ENCODE data around the gene NF1. TPM values are rescaled to one million over a fixed set of nuclear protein-coding genes. Genes with fewer than 3 reads are reported as not detected.
A peak's percentile ranks its signal among the peaks of the same experiment; 100 is the strongest.

The NF1 gene
- total RNA-seq, 1 experiment from 2014 or later: 35.4 TPM

DNA sequence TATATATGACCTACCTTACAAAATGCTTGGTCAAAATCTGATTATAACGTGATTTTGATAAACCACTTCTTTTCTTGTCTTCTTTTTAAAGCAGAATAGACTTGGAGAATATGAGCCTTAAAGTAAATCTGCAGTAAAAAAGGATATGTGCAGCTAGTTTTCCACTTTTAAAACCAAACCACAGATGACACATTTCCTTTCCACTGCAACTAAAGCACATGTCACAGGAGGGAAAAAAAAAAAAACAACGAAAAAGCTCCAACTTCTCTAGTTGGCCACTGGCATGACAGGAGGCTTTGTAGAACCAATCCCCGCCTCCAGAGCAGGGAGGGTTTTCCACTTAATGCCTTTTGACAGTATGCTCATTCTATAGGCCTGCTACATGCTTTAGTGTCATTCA lies 226.7 kb downstream of the NF1 start, which contains the start of gene EVI2A:
EVI2A (minus strand) TSS at position 142 of the 400 bp plus-strand sequence. CDS start 2,609 bp downstream, outside the sequence.
- ChIA-PET CTCF (no interaction called here), POLR2A (no interaction called here)
- Mint-ChIP-seq H3K4me3 (no peak within 1 kb of the TSS), H3K27ac (no peak within 1 kb of the TSS), H3K4me1 (peaks cover 9% of the 10 kb centered on the region), H3K9me3 (no peaks in the 10 kb centered on the region), H3K27me3 (ENCODE audit: low read depth) (no peaks in the 10 kb centered on the region), H3K36me3 (no peaks in the 10 kb centered on the region)
- TF ChIP-seq, protein P1, sequence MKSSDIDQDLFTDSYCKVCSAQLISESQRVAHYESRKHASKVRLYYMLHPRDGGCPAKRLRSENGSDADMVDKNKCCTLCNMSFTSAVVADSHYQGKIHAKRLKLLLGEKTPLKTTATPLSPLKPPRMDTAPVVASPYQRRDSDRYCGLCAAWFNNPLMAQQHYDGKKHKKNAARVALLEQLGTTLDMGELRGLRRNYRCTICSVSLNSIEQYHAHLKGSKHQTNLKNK (CRISPR knock-in tag; IDR thresholded peaks at IDR 0.05): no peak
- TF ChIP-seq TEAD4 (CRISPR knock-in tag; IDR thresholded peaks at IDR 0.05) (no peak), ETV6 (CRISPR knock-in tag; IDR thresholded peaks at IDR 0.05) (no peak), EMX1 (CRISPR knock-in tag; IDR thresholded peaks at IDR 0.05) (no peak), CREB1 (CRISPR knock-in tag; IDR thresholded peaks at IDR 0.05) (no peak)
- TF ChIP-seq, protein P2, sequence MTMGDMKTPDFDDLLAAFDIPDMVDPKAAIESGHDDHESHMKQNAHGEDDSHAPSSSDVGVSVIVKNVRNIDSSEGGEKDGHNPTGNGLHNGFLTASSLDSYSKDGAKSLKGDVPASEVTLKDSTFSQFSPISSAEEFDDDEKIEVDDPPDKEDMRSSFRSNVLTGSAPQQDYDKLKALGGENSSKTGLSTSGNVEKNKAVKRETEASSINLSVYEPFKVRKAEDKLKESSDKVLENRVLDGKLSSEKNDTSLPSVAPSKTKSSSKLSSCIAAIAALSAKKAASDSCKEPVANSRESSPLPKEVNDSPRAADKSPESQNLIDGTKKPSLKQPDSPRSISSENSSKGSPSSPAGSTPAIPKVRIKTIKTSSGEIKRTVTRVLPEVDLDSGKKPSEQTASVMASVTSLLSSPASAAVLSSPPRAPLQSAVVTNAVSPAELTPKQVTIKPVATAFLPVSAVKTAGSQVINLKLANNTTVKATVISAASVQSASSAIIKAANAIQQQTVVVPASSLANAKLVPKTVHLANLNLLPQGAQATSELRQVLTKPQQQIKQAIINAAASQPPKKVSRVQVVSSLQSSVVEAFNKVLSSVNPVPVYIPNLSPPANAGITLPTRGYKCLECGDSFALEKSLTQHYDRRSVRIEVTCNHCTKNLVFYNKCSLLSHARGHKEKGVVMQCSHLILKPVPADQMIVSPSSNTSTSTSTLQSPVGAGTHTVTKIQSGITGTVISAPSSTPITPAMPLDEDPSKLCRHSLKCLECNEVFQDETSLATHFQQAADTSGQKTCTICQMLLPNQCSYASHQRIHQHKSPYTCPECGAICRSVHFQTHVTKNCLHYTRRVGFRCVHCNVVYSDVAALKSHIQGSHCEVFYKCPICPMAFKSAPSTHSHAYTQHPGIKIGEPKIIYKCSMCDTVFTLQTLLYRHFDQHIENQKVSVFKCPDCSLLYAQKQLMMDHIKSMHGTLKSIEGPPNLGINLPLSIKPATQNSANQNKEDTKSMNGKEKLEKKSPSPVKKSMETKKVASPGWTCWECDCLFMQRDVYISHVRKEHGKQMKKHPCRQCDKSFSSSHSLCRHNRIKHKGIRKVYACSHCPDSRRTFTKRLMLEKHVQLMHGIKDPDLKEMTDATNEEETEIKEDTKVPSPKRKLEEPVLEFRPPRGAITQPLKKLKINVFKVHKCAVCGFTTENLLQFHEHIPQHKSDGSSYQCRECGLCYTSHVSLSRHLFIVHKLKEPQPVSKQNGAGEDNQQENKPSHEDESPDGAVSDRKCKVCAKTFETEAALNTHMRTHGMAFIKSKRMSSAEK (CRISPR knock-in tag; IDR thresholded peaks at IDR 0.05; ENCODE audit: borderline replicate concordance): no peak
- no peak for DNase-seq (ENCODE audit: low spot score)
- 0 out of 2 replicates have a peak, but pooled peaks have one; percentile 30 for ATAC-seq

DNA sequence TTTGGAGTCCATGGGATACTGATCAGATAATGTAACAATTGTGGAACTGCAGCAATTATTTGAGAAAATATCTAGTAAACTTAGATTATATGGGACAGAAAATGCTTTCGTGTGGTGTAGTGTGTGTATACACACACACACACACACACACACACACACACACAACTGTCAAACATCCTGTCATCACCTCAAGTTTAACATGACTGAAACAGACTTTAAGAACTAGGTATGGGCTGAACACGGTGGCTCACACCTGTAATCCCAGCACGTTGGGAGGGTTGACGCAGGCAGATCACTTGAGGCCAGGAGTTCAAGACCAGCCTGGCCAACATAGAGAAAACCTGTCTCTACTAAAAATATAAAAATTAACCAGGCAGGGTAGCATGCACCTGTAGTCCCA lies 227.2 kb downstream of the NF1 start:
- no peak overlapping the region for H3K27ac Mint-ChIP-seq
- CTCF ChIA-PET: no interaction called here
- no peak for ATAC-seq
- TF ChIP-seq JUN (CRISPR knock-in tag; IDR thresholded peaks at IDR 0.05): no peak
- no peak for TF ChIP-seq SP1 (CRISPR knock-in tag; conservative IDR thresholded peaks at IDR 0.05)
- TF ChIP-seq, protein P1 (CRISPR knock-in tag; IDR thresholded peaks at IDR 0.05): no peak
- TF ChIP-seq, protein P3, sequence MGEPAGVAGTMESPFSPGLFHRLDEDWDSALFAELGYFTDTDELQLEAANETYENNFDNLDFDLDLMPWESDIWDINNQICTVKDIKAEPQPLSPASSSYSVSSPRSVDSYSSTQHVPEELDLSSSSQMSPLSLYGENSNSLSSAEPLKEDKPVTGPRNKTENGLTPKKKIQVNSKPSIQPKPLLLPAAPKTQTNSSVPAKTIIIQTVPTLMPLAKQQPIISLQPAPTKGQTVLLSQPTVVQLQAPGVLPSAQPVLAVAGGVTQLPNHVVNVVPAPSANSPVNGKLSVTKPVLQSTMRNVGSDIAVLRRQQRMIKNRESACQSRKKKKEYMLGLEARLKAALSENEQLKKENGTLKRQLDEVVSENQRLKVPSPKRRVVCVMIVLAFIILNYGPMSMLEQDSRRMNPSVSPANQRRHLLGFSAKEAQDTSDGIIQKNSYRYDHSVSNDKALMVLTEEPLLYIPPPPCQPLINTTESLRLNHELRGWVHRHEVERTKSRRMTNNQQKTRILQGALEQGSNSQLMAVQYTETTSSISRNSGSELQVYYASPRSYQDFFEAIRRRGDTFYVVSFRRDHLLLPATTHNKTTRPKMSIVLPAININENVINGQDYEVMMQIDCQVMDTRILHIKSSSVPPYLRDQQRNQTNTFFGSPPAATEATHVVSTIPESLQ (CRISPR knock-in tag; IDR thresholded peaks at IDR 0.05): no peak
- no peak for TF ChIP-seq NFATC4 (CRISPR knock-in tag; IDR thresholded peaks at IDR 0.05)
- TF ChIP-seq, protein P4, sequence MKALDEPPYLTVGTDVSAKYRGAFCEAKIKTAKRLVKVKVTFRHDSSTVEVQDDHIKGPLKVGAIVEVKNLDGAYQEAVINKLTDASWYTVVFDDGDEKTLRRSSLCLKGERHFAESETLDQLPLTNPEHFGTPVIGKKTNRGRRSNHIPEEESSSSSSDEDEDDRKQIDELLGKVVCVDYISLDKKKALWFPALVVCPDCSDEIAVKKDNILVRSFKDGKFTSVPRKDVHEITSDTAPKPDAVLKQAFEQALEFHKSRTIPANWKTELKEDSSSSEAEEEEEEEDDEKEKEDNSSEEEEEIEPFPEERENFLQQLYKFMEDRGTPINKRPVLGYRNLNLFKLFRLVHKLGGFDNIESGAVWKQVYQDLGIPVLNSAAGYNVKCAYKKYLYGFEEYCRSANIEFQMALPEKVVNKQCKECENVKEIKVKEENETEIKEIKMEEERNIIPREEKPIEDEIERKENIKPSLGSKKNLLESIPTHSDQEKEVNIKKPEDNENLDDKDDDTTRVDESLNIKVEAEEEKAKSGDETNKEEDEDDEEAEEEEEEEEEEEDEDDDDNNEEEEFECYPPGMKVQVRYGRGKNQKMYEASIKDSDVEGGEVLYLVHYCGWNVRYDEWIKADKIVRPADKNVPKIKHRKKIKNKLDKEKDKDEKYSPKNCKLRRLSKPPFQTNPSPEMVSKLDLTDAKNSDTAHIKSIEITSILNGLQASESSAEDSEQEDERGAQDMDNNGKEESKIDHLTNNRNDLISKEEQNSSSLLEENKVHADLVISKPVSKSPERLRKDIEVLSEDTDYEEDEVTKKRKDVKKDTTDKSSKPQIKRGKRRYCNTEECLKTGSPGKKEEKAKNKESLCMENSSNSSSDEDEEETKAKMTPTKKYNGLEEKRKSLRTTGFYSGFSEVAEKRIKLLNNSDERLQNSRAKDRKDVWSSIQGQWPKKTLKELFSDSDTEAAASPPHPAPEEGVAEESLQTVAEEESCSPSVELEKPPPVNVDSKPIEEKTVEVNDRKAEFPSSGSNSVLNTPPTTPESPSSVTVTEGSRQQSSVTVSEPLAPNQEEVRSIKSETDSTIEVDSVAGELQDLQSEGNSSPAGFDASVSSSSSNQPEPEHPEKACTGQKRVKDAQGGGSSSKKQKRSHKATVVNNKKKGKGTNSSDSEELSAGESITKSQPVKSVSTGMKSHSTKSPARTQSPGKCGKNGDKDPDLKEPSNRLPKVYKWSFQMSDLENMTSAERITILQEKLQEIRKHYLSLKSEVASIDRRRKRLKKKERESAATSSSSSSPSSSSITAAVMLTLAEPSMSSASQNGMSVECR (CRISPR knock-in tag; IDR thresholded peaks at IDR 0.05; ENCODE audit: borderline replicate concordance): no peak
- TF ChIP-seq, protein P5, sequence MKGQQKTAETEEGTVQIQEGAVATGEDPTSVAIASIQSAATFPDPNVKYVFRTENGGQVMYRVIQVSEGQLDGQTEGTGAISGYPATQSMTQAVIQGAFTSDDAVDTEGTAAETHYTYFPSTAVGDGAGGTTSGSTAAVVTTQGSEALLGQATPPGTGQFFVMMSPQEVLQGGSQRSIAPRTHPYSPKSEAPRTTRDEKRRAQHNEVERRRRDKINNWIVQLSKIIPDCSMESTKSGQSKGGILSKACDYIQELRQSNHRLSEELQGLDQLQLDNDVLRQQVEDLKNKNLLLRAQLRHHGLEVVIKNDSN (CRISPR knock-in tag; IDR thresholded peaks at IDR 0.05): no peak
- TF ChIP-seq ZNF671 (CRISPR knock-in tag; IDR thresholded peaks at IDR 0.05): no peak
- TF ChIP-seq ZBTB21 (CRISPR knock-in tag; IDR thresholded peaks at IDR 0.05; ENCODE audit: borderline replicate concordance): no peak
- no peak for TF ChIP-seq IRF2 (CRISPR knock-in tag; IDR thresholded peaks at IDR 0.05; ENCODE audit: borderline replicate concordance, low read depth)
- TF ChIP-seq, protein P2 (CRISPR knock-in tag; IDR thresholded peaks at IDR 0.05; ENCODE audit: borderline replicate concordance): no peak

More for the DNA sequence above, 227.2 kb downstream of the NF1 start:
- Mint-ChIP-seq H3K4me3 (no peak overlapping the region), H3K27me3 (ENCODE audit: low read depth) (no peaks in the 10 kb centered on the region), H3K4me1 (peaks cover 9% of the 10 kb centered on the region), H3K9me3 (no peaks in the 10 kb centered on the region), H3K36me3 (no peaks in the 10 kb centered on the region)
- POLR2A ChIA-PET: no interaction called here
- no peak for DNase-seq (ENCODE audit: low spot score)
